Thymus (tissue), 11 donors: ENCODE data around the gene MCM3AP. TPM values are rescaled to one million over a fixed set of nuclear protein-coding genes. Genes with fewer than 3 reads are reported as not detected.

Experiments
- DNase-seq, 9 donors: peaks; one replicate each; pipeline ENCODE4 v3.0.0-alpha.2; 2013; ENCODE audit warnings: low spot score in 9 of 9, low read depth in 6 of 9, missing footprints in 1 of 9
- H3K27ac ChIP-seq, 2 donors: one replicate each; pipeline ENCODE4 v1.5.1; 2013; ENCODE audit warnings: control low read depth in 1 of 2, low read depth in 1 of 2, low read length in 1 of 2, mild to moderate bottlenecking in 1 of 2, moderate library complexity in 1 of 2
- H3K27me3 ChIP-seq, 2 donors: one replicate each; pipeline ENCODE4 v1.5.1; 2013; ENCODE audit warnings: low read length in 1 of 2; ENCODE audit not compliant: control insufficient read depth in 2 of 2, insufficient read depth in 1 of 2
- H3K36me3 ChIP-seq, 2 donors: one replicate each; pipeline ENCODE4 v1.5.1; 2013; ENCODE audit warnings: low read length in 1 of 2, mild to moderate bottlenecking in 1 of 2, moderate library complexity in 1 of 2; ENCODE audit not compliant: control insufficient read depth in 2 of 2, insufficient read depth in 2 of 2
- H3K4me1 ChIP-seq, 2 donors: one replicate each; pipeline ENCODE4 v1.5.1; 2013; ENCODE audit warnings: low read length in 2 of 2; ENCODE audit not compliant: control insufficient read depth in 2 of 2, insufficient read depth in 2 of 2
- H3K4me3 ChIP-seq, 2 donors: one replicate each; pipeline ENCODE4 v1.5.1; 2013; ENCODE audit warnings: low read length in 2 of 2, control low read depth in 1 of 2, mild to moderate bottlenecking in 1 of 2
- H3K9me3 ChIP-seq, 2 donors: one replicate each; pipeline ENCODE4 v1.5.1; 2013; ENCODE audit warnings: low read length in 1 of 2, mild to moderate bottlenecking in 1 of 2; ENCODE audit not compliant: control insufficient read depth in 2 of 2, insufficient read depth in 1 of 2
- WGBS: extraction: QIAGEN DNeasy Blood & Tissue Kit; methylation state at CpG from one replicate; pipeline ENCODE4 v1.1.7; 2013; 5-methylcytosine and 5-hydroxymethylcytosine counted together
- polyA plus RNA-seq: library from polyadenylated mRNA; stranded (reverse); fragments of 200-250 nt; gene quantifications from one replicate; pipeline ENCODE4 v1.2.3, GENCODE V29; 2013
- total RNA-seq: library from RNA; stranded (reverse); fragments of 120-200 nt; gene quantifications from one replicate; pipeline ENCODE4 v1.2.4, GENCODE V29; 2013
- donor health status: healthy.

Gene MCM3AP
- total and polyA plus RNA-seq, 2 donors, result 38.1 to 80.4 TPM

DNA sequence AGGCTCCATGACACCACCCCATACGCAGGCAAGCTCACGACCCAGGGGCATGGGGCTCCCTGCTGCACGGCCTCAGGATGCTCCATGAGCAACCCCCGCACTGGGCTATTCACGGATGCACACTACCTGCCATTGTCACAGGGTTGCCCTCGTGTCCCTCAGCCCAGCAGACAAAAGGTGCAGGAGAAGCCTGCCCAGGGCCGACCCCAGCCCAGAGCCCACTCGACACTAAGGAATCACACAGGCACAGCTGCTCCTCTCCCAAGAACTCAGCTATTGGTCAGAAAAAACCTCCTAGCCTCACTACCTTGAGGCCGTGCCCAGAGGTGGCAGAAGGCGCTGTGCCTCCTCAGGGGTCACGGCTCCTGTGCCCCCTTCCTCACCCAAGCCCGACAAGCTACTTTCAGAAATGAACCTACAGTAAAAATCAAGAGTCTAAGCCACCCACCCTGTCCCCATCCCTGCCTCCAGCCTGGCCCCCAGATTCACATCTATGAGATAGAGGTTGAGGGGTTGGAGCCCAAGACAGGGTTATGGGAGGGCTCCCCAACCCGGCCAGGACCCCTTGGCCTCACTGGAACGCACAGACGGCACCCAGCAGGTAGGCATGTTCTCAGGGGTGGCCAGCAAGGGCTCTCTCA lies 94.8 kb downstream of the MCM3AP start:
- H3K9me3 ChIP-seq, result no peaks in the 10 kb centered on the region
- no peak overlapping the region for H3K4me3 ChIP-seq
- peaks cover 22 to 24% of the 10 kb centered on the region in 2 donors for H3K36me3 ChIP-seq
- WGBS, result 98% methylated on average over 15 of the region's 15 CpGs
- DNase-seq, result no peak
- no peak overlapping the region for H3K27ac ChIP-seq
- H3K27me3 ChIP-seq, result no peaks in the 10 kb centered on the region
- H3K4me1 ChIP-seq, result no peaks in the 10 kb centered on the region

GRCh38 chr21:46189959-46190490 lies 95.4 kb downstream of the MCM3AP start:
- Histone ChIP-seq H3K36me3 (peaks cover 20 to 22% of the 10 kb centered on the region in 2 donors), H3K4me3 (no peak overlapping the region), H3K27ac (no peak overlapping the region), H3K9me3 (no peaks in the 10 kb centered on the region), H3K27me3 (no peaks in the 10 kb centered on the region), H3K4me1 (peaks cover 0 to 5% of the 10 kb centered on the region in 2 donors)
- WGBS, result over 99% methylated on average over 14 of the region's 14 CpGs
- no peak for DNase-seq

GRCh38 chr21:46189213-46189958 lies 96.0 kb downstream of the MCM3AP start:
- Histone ChIP-seq H3K4me1 (peaks cover 0 to 9% of the 10 kb centered on the region in 2 donors), H3K9me3 (no peaks in the 10 kb centered on the region), H3K27ac (peak overlapping the region in 1 of 2 donors; percentile 14), H3K27me3 (peaks cover 0 to 2% of the 10 kb centered on the region in 2 donors), H3K4me3 (no peak overlapping the region), H3K36me3 (peaks cover 15 to 20% of the 10 kb centered on the region in 2 donors)
- DNase-seq, result no peak
- WGBS, result 94% methylated on average over 9 of the region's 9 CpGs

GRCh38 chr21:46188226-46189212 lies 96.9 kb downstream of the MCM3AP start:
- no peaks in the 10 kb centered on the region for H3K9me3 ChIP-seq
- peak overlapping the region; percentile 14 to 26 for H3K27ac ChIP-seq
- H3K4me3 ChIP-seq, result no peak overlapping the region

DNA sequence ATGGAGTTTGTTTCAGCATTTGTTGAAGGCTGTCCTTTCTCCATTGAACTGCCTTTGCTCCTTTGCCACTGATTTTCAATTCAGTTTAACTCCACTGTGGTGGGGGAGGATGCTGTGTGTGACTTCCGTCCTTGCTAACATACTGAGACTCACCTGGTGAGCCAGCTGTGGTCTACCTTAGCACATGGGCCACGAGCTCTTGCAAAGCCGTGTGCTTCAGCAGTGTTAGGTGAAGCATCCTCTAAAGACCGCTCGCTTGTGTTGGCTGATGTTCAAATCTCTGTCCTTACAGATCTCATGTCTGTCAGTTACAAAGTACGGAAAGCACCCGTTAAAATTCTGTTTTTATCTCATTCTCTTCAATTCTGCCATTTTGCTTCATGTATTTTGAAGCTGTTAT lies 97.6 kb downstream of the MCM3AP start:
- H3K4me1 ChIP-seq, result peaks cover 0 to 14% of the 10 kb centered on the region in 2 donors
- H3K36me3 ChIP-seq, result peaks cover 3 to 12% of the 10 kb centered on the region in 2 donors
- H3K27ac ChIP-seq, result no peak overlapping the region
- H3K4me3 ChIP-seq, result no peak overlapping the region
- no peaks in the 10 kb centered on the region for H3K9me3 ChIP-seq
- H3K27me3 ChIP-seq, result peaks cover 0 to 2% of the 10 kb centered on the region in 2 donors
- WGBS, result 94% methylated on average over 7 of the region's 7 CpGs
- DNase-seq, result no peak

More at GRCh38 chr21:46188226-46189212, 96.9 kb downstream of the MCM3AP start:
- H3K36me3 ChIP-seq, result peaks cover 6 to 13% of the 10 kb centered on the region in 2 donors
- 82% methylated on average over 17 of the region's 17 CpGs for WGBS
- peaks cover 0 to 14% of the 10 kb centered on the region in 2 donors for H3K4me1 ChIP-seq
- no peak for DNase-seq
- H3K27me3 ChIP-seq, result peaks cover 0 to 2% of the 10 kb centered on the region in 2 donors

DNA sequence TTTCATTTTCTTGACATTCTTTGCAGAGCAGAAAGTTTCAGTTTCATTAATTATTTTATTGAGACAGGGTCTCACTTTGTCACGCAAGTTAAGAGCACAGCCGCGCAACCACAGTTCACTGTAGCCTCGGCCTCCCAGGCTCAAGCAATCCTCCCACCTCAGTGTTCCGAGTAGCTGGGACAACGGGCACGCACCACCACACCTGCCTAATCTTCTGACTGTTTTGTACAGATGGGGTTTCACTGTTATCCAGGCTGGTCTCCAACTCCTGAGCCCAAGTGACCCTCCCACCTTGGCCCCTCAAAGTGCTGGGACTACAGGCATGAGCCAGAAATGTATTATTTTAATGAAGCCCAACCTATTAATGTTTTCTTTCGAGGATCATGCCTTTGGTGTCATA lies 98.2 kb downstream of the MCM3AP start:
- DNase-seq, result no peak
- Histone ChIP-seq H3K27ac (no peak overlapping the region), H3K36me3 (peaks cover 3 to 12% of the 10 kb centered on the region in 2 donors), H3K4me3 (no peak overlapping the region), H3K27me3 (peaks cover 0 to 2% of the 10 kb centered on the region in 2 donors), H3K4me1 (peaks cover 0 to 14% of the 10 kb centered on the region in 2 donors), H3K9me3 (no peaks in the 10 kb centered on the region)
- WGBS, result 93% methylated on average over 8 of the region's 8 CpGs

DNA sequence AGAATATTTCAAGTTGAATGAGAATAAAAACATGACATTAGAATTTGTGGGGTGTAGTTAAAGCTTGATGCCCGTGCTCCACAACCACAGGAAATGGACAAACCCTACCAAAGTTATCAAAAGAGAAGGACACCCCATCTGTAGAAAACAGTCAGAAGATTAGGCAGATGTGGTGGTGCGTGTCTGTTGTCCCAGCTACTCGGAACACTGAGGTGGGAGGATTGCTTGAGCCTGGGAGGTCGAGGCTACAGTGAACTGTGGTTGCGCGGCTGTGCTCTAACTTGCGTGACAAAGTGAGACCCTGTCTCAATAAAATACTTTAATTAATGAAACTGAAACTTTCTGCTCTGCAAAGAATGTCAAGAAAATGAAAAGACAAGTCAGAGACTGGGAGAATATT lies 99.7 kb downstream of the MCM3AP start:
- no peaks in the 10 kb centered on the region for H3K9me3 ChIP-seq
- H3K27me3 ChIP-seq, result peaks cover 0 to 2% of the 10 kb centered on the region in 2 donors
- DNase-seq, result no peak
- WGBS, result 79% methylated on average over 7 of the region's 7 CpGs
- H3K4me1 ChIP-seq, result peaks cover 0 to 14% of the 10 kb centered on the region in 2 donors
- H3K27ac ChIP-seq, result no peak overlapping the region
- no peak overlapping the region for H3K4me3 ChIP-seq
- H3K36me3 ChIP-seq, result peaks cover 0 to 3% of the 10 kb centered on the region in 2 donors
